ENCODE results near the gene SLC26A9.
"Not testable (repeated sequence)": the region's sequence is repeated elsewhere in the genome, so short reads cannot be mapped to it uniquely, and the experiment has no call there.

Gene SLC26A9

GRCh38 chr1:205913451-205914154 lies 29.7 kb downstream of the SLC26A9 start:
- no peak for FAIRE-seq
- DNase-seq (ENCODE audit: insufficient read length), result no peak
- TF ChIP-seq POLR2AphosphoS5 (IDR thresholded peaks at IDR 0.05; ENCODE audit: low read depth, low read length) (no peak), POLR2A (IDR thresholded peaks at IDR 0.05; ENCODE audit: low read depth, low read length) (no peak), TAF1 (IDR thresholded peaks at IDR 0.05; ENCODE audit: borderline replicate concordance, low read depth, low read length) (no peak)

GRCh38 chr1:205907794-205908193 lies 35.5 kb downstream of the SLC26A9 start:
- DNase-seq (ENCODE audit: insufficient read length), result no peak
- TF ChIP-seq TAF1 (IDR thresholded peaks at IDR 0.05; ENCODE audit: borderline replicate concordance, low read depth, low read length) (no peak), POLR2AphosphoS5 (IDR thresholded peaks at IDR 0.05; ENCODE audit: low read depth, low read length) (no peak), POLR2A (IDR thresholded peaks at IDR 0.05; ENCODE audit: low read depth, low read length) (no peak)
- FAIRE-seq, result no peak

- not testable (repeated sequence) for FAIRE-seq
Observed at GRCh38 chr1:205905095-205905494, 38.2 kb downstream of the SLC26A9 start.

GRCh38 chr1:205896351-205896750 lies 46.9 kb downstream of the SLC26A9 start:
- TF ChIP-seq TAF1 (IDR thresholded peaks at IDR 0.05; ENCODE audit: borderline replicate concordance, low read depth, low read length), result no peak
- TF ChIP-seq POLR2AphosphoS5 (IDR thresholded peaks at IDR 0.05; ENCODE audit: low read depth, low read length), result no peak
- no peak for TF ChIP-seq POLR2A (IDR thresholded peaks at IDR 0.05; ENCODE audit: low read depth, low read length)
- FAIRE-seq, result no peak
- DNase-seq (ENCODE audit: insufficient read length), result no peak

More at GRCh38 chr1:205905095-205905494, 38.2 kb downstream of the SLC26A9 start:
- not testable (repeated sequence) for DNase-seq (ENCODE audit: insufficient read length)

GRCh38 chr1:205894119-205894518 lies 49.1 kb downstream of the SLC26A9 start:
- DNase-seq (ENCODE audit: insufficient read length); FAIRE-seq: not testable (repeated sequence)

GRCh38 chr1:205892175-205892574 lies 51.1 kb downstream of the SLC26A9 start:
- not testable (repeated sequence) for FAIRE-seq; DNase-seq (ENCODE audit: insufficient read length)

GRCh38 chr1:205891481-205891880 lies 51.8 kb downstream of the SLC26A9 start:
- DNase-seq (ENCODE audit: insufficient read length); FAIRE-seq: not testable (repeated sequence)

- FAIRE-seq; DNase-seq (ENCODE audit: insufficient read length): not testable (repeated sequence)
Observed at GRCh38 chr1:205890631-205891030, 52.6 kb downstream of the SLC26A9 start.

GRCh38 chr1:205889706-205890105 lies 53.5 kb downstream of the SLC26A9 start:
- not testable (repeated sequence) for DNase-seq (ENCODE audit: insufficient read length); FAIRE-seq

GRCh38 chr1:205889006-205889405 lies 54.2 kb downstream of the SLC26A9 start:
- not testable (repeated sequence) for DNase-seq (ENCODE audit: insufficient read length); FAIRE-seq

GRCh38 chr1:205883792-205884191 lies 59.5 kb downstream of the SLC26A9 start:
- FAIRE-seq (no peak), DNase-seq (ENCODE audit: insufficient read length) (no peak)
- TF ChIP-seq POLR2AphosphoS5 (IDR thresholded peaks at IDR 0.05; ENCODE audit: low read depth, low read length), result no peak
- TF ChIP-seq TAF1 (IDR thresholded peaks at IDR 0.05; ENCODE audit: borderline replicate concordance, low read depth, low read length), result no peak
- no peak for TF ChIP-seq POLR2A (IDR thresholded peaks at IDR 0.05; ENCODE audit: low read depth, low read length)

- DNase-seq (ENCODE audit: insufficient read length), result no peak
- TF ChIP-seq POLR2A (IDR thresholded peaks at IDR 0.05; ENCODE audit: low read depth, low read length) (no peak), POLR2AphosphoS5 (IDR thresholded peaks at IDR 0.05; ENCODE audit: low read depth, low read length) (no peak), TAF1 (IDR thresholded peaks at IDR 0.05; ENCODE audit: borderline replicate concordance, low read depth, low read length) (no peak)
- FAIRE-seq, result no peak
Observed at GRCh38 chr1:205880923-205881322, 62.3 kb downstream of the SLC26A9 start.

GRCh38 chr1:205879974-205880373 lies 63.3 kb downstream of the SLC26A9 start:
- TF ChIP-seq POLR2AphosphoS5 (IDR thresholded peaks at IDR 0.05; ENCODE audit: low read depth, low read length), result no peak
- TF ChIP-seq POLR2A (IDR thresholded peaks at IDR 0.05; ENCODE audit: low read depth, low read length), result no peak
- no peak for TF ChIP-seq TAF1 (IDR thresholded peaks at IDR 0.05; ENCODE audit: borderline replicate concordance, low read depth, low read length)
- DNase-seq (ENCODE audit: insufficient read length) (no peak), FAIRE-seq (no peak)

GRCh38 chr1:205878026-205878425 lies 65.2 kb downstream of the SLC26A9 start:
- FAIRE-seq (no peak), DNase-seq (ENCODE audit: insufficient read length) (no peak)
- TF ChIP-seq TAF1 (IDR thresholded peaks at IDR 0.05; ENCODE audit: borderline replicate concordance, low read depth, low read length) (no peak), POLR2A (IDR thresholded peaks at IDR 0.05; ENCODE audit: low read depth, low read length) (no peak), POLR2AphosphoS5 (IDR thresholded peaks at IDR 0.05; ENCODE audit: low read depth, low read length) (no peak)

GRCh38 chr1:205873148-205873547 lies 70.1 kb downstream of the SLC26A9 start:
- FAIRE-seq, result not testable (repeated sequence)

More at GRCh38 chr1:205873148-205873547, 70.1 kb downstream of the SLC26A9 start:
- DNase-seq (ENCODE audit: insufficient read length), result not testable (repeated sequence)
